Peyer's patch (tissue), 4 donors: ENCODE measurements around the gene NEAT1.

Experiments
- CTCF ChIP-seq, 6 experiments: fragments of 450-650 bp in 4 of 6; fragments of 200-600 bp in 2 of 6; sonication (generic) in 1 of 6; IDR thresholded peaks; one replicate each; pipeline ENCODE4 v1.5.1; 2017 to 2019; ENCODE audit warnings: antibody characterized with exemption in 6 of 6, mild to moderate bottlenecking in 3 of 6, moderate library complexity in 1 of 6
- POLR2A ChIP-seq, 2 donors: fragments of 450-650 bp; IDR thresholded peaks; one replicate each; pipeline ENCODE4 v1.5.1; 2017; ENCODE audit warnings: antibody characterized with exemption in 2 of 2, mild to moderate bottlenecking in 2 of 2, moderate library complexity in 2 of 2

DNA sequence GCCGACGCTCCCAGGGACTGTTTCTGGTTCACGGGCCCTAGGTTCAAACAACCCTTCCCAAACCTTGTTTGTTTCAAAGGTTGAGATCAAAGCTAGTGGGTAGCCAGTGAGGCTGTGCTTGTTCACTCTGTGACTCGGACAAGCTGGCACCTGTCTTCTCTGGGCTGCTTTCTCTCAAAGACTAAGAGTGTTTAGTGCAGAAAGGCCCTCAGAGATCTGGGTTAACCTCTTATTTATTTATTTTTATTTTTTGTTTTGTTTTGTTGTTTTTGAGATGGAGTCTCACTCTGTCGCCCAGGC is 63.3 kb downstream of the NEAT1 start:
- TF ChIP-seq CTCF (IDR thresholded peaks at IDR 0.05): no peak
- no peak for TF ChIP-seq POLR2A (IDR thresholded peaks at IDR 0.05)
